Adrenal gland (tissue), 5 donors: ENCODE results near the gene CDRT4.

ENCODE experiments used
- POLR2A ChIP-seq, 2 donors: fragments of 450-650 bp; IDR thresholded peaks; one replicate each; pipeline ENCODE4 v1.6.1; 2017; ENCODE audit warnings: antibody characterized with exemption in 2 of 2, mild to moderate bottlenecking in 2 of 2, moderate library complexity in 1 of 2
- TF ChIP-seq, protein P1 (sequence below), 6 experiments: fragments of 450-650 bp in 4 of 6; fragments of 200-600 bp in 2 of 6; sonication (generic) in 1 of 6; IDR thresholded peaks; 1 replicate in 5 of 6; 2 replicates in 1 of 6; pipeline versions ENCODE4 v1.5.1 to v1.8.0; 2016 to 2021; ENCODE audit warnings: antibody characterized with exemption in 6 of 6, mild to moderate bottlenecking in 2 of 6, moderate library complexity in 1 of 6
- donor health status: DM: no; HTN: no; CAD: no.

DNA sequence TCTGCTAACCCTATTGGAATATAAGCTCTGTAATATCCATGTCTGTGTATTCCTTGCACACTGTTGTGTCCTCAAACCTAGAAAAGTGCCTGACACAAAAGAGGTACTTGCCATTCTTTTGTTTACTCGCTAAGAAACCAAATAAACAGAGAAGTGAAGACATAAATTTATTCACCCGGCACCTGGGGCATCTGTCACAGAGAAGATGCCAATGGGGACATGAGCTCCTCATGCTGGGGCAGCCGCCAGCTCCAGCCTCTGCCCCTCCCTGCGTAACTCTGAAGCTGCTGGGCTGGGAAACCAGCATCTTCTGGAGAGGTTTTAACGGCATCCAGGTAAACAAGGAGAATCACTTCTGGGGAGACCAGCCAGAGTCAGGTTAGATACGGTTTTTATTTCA lies 15.1 kb upstream of the CDRT4 start:
- TF ChIP-seq, protein P1, sequence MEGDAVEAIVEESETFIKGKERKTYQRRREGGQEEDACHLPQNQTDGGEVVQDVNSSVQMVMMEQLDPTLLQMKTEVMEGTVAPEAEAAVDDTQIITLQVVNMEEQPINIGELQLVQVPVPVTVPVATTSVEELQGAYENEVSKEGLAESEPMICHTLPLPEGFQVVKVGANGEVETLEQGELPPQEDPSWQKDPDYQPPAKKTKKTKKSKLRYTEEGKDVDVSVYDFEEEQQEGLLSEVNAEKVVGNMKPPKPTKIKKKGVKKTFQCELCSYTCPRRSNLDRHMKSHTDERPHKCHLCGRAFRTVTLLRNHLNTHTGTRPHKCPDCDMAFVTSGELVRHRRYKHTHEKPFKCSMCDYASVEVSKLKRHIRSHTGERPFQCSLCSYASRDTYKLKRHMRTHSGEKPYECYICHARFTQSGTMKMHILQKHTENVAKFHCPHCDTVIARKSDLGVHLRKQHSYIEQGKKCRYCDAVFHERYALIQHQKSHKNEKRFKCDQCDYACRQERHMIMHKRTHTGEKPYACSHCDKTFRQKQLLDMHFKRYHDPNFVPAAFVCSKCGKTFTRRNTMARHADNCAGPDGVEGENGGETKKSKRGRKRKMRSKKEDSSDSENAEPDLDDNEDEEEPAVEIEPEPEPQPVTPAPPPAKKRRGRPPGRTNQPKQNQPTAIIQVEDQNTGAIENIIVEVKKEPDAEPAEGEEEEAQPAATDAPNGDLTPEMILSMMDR (IDR thresholded peaks at IDR 0.05): no peak
- TF ChIP-seq POLR2A (IDR thresholded peaks at IDR 0.05): no peak
